Osteoblast (primary cell): Measurements from ENCODE around the gene ARHGAP10. TPM values are rescaled to one million over a fixed set of nuclear protein-coding genes. Genes with fewer than 3 reads are reported as not detected.

Experiments used
- DNase-seq: peaks from one replicate; pipeline ENCODE4 v3.0.0; 2011; ENCODE audit warnings: low spot score, mixed read lengths; ENCODE audit not compliant: insufficient read length; ENCODE audit errors: missing footprints
- H2AFZ ChIP-seq: 2 replicates; pipeline ENCODE4 v1.6.0; 2011; ENCODE audit warnings: mild to moderate bottlenecking, low read length
- H3K27ac ChIP-seq: 2 replicates; pipeline ENCODE4 v1.5.1; 2011; ENCODE audit warnings: mild to moderate bottlenecking, low read depth, low read length, moderate library complexity
- H3K27me3 ChIP-seq: 2 replicates; pipeline ENCODE4 v1.6.0; 2012; ENCODE audit warnings: mild to moderate bottlenecking, control low read depth, inconsistent platforms, low read length, moderate library complexity; ENCODE audit not compliant: insufficient read depth
- H3K36me3 ChIP-seq: 2 replicates; pipeline ENCODE4 v1.5.1; 2011; ENCODE audit warnings: mild to moderate bottlenecking, low read length, control low read depth, moderate library complexity; ENCODE audit not compliant: insufficient read depth
- H3K4me1 ChIP-seq: 2 replicates; pipeline ENCODE4 v1.5.1; 2011; ENCODE audit warnings: mild to moderate bottlenecking, low read length, control low read depth, moderate library complexity; ENCODE audit not compliant: insufficient read depth
- H3K4me2 ChIP-seq: 2 replicates; pipeline ENCODE4 v1.6.0; 2011; ENCODE audit warnings: mild to moderate bottlenecking, low read length; ENCODE audit not compliant: insufficient read depth
- H3K4me3 ChIP-seq: fragments of 200-600 bp; sonication (generic); 3 replicates; pipeline ENCODE4 v1.5.1; 2012; ENCODE audit warnings: mild to moderate bottlenecking, low read length, inconsistent platforms; ENCODE audit not compliant: insufficient read depth
- H3K79me2 ChIP-seq: 2 replicates; pipeline ENCODE4 v1.6.0; 2012; ENCODE audit warnings: mild to moderate bottlenecking, low read length, control low read depth, inconsistent platforms; ENCODE audit not compliant: insufficient read depth
- H3K9me3 ChIP-seq: 2 replicates; pipeline ENCODE4 v1.5.1; 2011; ENCODE audit warnings: low read depth, low read length, control low read depth
- H4K20me1 ChIP-seq: 2 replicates; pipeline ENCODE4 v1.6.0; 2012; ENCODE audit warnings: mild to moderate bottlenecking, low read length, control low read depth; ENCODE audit not compliant: insufficient read depth
- total RNA-seq: library from RNA; depleted of rRNA; stranded (reverse); fragments of >200 nt; gene quantifications from 2 replicates; pipeline ENCODE4 v1.2.3, GENCODE V29; 2012
- TF ChIP-seq, protein P1 (sequence below): IDR thresholded peaks from 2 replicates; pipeline ENCODE4 v1.5.1; 2011; ENCODE audit warnings: mild to moderate bottlenecking, low read depth, low read length, moderate library complexity; ENCODE audit errors: extremely low read depth

Gene ARHGAP10
- total RNA-seq, 1 donor = 31.5 TPM

DNA sequence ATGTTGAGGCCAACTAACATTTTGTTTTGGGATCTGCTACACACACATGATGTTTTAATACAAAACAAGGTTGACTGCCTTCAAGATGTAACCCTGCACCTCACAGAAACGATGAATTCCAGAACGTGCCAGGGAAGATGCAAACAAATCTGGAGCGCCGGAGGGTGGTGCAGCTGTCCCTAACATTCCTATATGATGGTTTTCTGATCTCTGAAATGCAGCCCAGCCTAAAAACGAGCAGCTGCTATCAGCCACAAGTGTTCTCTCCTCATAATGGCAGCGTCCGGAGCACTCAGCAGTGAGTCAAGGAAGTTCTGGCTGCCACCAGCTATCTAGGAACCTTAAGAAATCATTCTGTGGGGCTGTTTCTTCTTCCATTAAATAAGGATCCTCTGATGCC, 376.9 kb downstream of the ARHGAP10 start:
- no peak overlapping the region for H3K27ac ChIP-seq
- TF ChIP-seq, protein P1, sequence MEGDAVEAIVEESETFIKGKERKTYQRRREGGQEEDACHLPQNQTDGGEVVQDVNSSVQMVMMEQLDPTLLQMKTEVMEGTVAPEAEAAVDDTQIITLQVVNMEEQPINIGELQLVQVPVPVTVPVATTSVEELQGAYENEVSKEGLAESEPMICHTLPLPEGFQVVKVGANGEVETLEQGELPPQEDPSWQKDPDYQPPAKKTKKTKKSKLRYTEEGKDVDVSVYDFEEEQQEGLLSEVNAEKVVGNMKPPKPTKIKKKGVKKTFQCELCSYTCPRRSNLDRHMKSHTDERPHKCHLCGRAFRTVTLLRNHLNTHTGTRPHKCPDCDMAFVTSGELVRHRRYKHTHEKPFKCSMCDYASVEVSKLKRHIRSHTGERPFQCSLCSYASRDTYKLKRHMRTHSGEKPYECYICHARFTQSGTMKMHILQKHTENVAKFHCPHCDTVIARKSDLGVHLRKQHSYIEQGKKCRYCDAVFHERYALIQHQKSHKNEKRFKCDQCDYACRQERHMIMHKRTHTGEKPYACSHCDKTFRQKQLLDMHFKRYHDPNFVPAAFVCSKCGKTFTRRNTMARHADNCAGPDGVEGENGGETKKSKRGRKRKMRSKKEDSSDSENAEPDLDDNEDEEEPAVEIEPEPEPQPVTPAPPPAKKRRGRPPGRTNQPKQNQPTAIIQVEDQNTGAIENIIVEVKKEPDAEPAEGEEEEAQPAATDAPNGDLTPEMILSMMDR = no peak
- no peak for DNase-seq
- no peak overlapping the region for H3K4me3 ChIP-seq
- H3K27me3 ChIP-seq = no peaks in the 10 kb centered on the region
- H2AFZ ChIP-seq = no peak overlapping the region
- H3K9me3 ChIP-seq = no peaks in the 10 kb centered on the region
- peaks cover 3% of the 10 kb centered on the region for H3K4me1 ChIP-seq
- no peaks in the 10 kb centered on the region for H4K20me1 ChIP-seq
- H3K79me2 ChIP-seq = no peaks in the 10 kb centered on the region
- H3K4me2 ChIP-seq = no peak overlapping the region
- H3K36me3 ChIP-seq = no peaks in the 10 kb centered on the region

DNA sequence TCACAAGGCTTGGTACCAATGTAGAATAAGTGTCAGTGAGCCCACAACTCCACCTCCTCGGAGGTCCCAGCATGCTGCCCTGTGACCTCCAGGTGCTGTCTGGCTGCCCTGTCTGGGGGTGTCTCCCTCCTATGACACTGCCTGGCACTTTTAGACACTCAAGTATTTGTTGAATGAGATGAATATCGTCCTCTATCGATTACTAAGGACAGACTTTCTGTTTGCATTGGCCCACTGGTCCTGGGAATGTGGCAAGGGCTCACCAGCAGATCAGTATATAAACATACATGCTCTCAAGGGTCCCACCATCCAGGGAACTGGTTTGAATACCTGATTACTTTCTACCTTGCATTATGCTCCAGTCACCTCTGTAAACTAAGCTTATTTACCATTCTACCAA, 377.3 kb downstream of the ARHGAP10 start:
- Histone ChIP-seq H3K4me2 (no peak overlapping the region), H4K20me1 (no peaks in the 10 kb centered on the region), H3K4me3 (no peak overlapping the region), H3K79me2 (no peaks in the 10 kb centered on the region), H3K4me1 (peaks cover 3% of the 10 kb centered on the region), H3K9me3 (no peaks in the 10 kb centered on the region), H3K27me3 (no peaks in the 10 kb centered on the region), H3K36me3 (no peaks in the 10 kb centered on the region), H2AFZ (no peak overlapping the region), H3K27ac (no peak overlapping the region)
- TF ChIP-seq, protein P1 = no peak
- DNase-seq = no peak

DNA sequence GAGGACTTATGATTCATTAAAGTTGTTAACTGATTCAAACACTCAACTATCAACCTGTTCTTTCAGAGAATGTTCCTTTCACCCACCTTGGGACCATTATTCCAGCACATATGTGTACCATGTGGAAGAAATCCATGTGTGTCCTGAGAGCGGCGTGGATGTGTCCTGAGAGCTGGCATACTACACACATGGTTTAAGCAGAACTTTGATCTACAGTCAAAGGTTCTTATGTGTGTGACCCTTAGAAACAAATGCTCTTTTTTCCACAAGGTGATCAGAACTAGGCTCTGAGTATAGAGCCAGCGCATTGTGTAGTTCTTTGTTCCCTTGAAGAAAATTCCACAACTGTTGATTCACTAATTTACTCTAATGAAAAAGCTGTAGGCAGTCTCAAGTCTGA, 378.3 kb downstream of the ARHGAP10 start:
- Histone ChIP-seq H3K79me2 (no peaks in the 10 kb centered on the region), H2AFZ (no peak overlapping the region), H3K4me2 (no peak overlapping the region), H3K36me3 (no peaks in the 10 kb centered on the region), H3K4me1 (peaks cover 3% of the 10 kb centered on the region), H4K20me1 (no peaks in the 10 kb centered on the region), H3K9me3 (no peaks in the 10 kb centered on the region), H3K4me3 (no peak overlapping the region), H3K27ac (no peak overlapping the region), H3K27me3 (no peaks in the 10 kb centered on the region)
- TF ChIP-seq, protein P1 = no peak
- no peak for DNase-seq

DNA sequence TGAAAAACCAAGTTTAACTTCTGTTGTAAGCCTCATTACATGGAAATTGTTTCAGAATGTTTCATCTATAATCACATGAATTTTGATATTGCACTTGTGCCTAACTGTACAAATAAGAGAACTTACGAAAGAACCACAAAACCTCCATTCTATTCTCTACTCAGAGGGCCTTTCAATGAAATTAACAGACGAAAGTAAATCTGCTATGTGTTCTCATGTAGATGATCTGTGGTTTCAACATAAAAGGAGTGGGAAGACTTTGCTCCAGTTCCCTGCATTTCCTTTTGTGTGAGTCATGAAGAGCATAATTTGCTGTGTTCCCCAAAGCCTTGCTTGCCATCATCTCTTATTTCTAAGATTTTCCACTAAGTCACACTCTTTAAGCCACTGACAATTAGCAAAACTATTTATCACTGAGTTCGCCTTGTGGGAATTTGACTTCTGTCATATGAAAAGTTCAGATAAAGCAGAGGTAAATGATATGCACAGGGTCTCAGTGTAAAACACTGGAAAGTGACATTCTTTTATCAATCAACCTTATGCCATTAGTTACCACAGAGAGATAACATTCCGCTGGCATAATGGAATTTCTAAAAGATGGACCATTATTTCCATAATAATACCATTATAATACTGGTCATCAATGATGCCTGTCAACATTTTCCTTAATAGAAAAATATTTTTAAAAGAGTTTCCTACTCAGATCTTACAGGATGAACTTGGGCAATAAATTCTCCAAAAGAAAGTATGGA, 380.5 kb downstream of the ARHGAP10 start:
- Histone ChIP-seq H4K20me1 (no peaks in the 10 kb centered on the region), H2AFZ (no peak overlapping the region), H3K9me3 (no peaks in the 10 kb centered on the region), H3K4me2 (no peak overlapping the region), H3K4me1 (peaks cover 3% of the 10 kb centered on the region), H3K79me2 (no peaks in the 10 kb centered on the region), H3K36me3 (no peaks in the 10 kb centered on the region), H3K27ac (no peak overlapping the region), H3K4me3 (no peak overlapping the region), H3K27me3 (no peaks in the 10 kb centered on the region)
- TF ChIP-seq, protein P1 = no peak
- DNase-seq = no peak
